ENCODE data around the gene ABCC11.

The ABCC11 gene

DNA sequence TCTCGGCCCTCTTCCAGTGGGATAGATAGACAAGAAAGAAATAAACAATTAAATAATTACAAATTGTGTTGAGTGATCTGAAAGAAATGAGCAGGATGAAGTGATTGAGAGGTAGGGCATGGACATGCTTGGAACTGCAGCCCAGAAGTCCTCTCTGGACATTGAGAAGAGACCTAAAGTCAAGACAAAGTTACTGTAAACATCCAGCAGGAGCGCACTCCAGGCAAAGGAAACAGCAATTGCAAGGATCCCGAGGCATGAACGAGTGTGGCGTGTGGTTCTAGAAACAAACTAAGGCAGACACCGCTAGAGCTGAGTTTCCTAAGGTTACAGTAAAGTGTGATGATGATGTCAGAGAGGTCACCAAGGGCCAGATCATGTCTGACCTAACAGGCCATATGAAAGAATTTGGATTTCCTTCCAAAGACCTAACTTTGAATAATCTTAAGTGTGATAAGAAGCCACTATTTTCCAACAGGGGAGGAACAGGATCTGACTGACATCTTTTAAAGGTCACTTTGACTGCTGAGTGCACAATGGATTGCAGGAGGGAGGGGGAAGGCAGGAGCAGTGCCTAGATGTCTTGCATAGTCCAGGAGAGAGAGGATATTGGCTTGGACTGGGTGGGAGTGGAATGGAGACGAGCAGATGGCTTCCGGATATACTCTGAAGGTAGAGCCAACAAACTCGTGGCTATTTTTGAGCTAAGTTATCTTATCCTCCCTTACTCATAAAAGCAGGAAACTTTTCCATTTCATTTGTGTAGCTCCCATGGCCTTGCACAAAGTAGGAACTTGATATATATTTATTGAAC, 110.6 kb downstream of the ABCC11 start:
- H3K4me1 ChIP-seq (ENCODE audit: control insufficient read depth, insufficient read depth, low read length), result peaks cover 4% of the 10 kb centered on the region
- no peak overlapping the region for H3K4me3 ChIP-seq (ENCODE audit: insufficient read depth, low read depth, low read length)
- H3K27me3 ChIP-seq (ENCODE audit: control insufficient read depth, insufficient read depth, low read length, poor library complexity, severe bottlenecking), result no peaks in the 10 kb centered on the region
- H3K36me3 ChIP-seq (ENCODE audit: control insufficient read depth, insufficient read depth, low read length), result no peaks in the 10 kb centered on the region
- no peaks in the 10 kb centered on the region for H3K9me3 ChIP-seq (ENCODE audit: control insufficient read depth, low read length)
- H3K27ac ChIP-seq (ENCODE audit: insufficient read depth, low read depth, low read length, poor library complexity, severe bottlenecking), result no peak overlapping the region
- 95% methylated on average over 9 of the region's 9 CpGs for WGBS, 2 experiments

DNA sequence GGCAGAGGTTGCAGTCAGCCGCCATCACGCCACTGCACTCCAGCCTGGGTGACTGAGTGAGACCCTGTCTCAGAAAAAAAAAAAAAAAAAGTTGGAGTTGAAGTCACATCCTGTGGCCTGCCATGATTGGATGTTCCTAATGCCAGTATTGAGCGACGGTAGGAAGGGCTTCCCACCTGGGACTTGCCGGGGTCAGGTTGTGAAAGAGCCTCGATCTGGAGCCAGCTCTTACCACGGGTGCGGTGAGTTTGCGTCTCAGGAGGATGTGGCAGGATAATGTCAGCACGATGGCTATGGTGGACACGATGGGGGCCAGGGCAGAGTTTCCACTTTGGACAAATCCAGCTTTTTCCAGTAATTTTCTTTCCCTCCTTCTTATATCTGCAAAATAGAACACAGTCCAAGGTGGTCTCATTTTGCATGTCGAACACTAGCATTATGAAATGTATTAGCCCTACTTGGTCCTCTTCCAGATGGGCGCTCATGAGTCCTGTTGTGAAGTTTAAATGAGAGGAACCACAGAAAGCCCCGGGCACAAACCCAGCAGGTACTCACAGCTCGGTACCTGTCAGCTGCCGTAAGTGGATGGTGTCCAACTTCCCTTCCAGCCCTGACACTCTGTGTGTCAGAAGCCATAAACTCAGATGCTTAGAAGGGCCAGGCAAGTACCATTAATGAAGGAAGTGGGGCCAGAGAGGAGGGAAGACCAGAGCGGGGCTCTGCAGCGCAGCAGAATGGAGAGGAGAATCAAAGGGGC, 113.7 kb downstream of the ABCC11 start:
- Histone ChIP-seq H3K4me3 (ENCODE audit: insufficient read depth, low read depth, low read length) (no peak overlapping the region), H3K36me3 (ENCODE audit: control insufficient read depth, insufficient read depth, low read length) (no peaks in the 10 kb centered on the region), H3K4me1 (ENCODE audit: control insufficient read depth, insufficient read depth, low read length) (peaks cover 4% of the 10 kb centered on the region), H3K27me3 (ENCODE audit: control insufficient read depth, insufficient read depth, low read length, poor library complexity, severe bottlenecking) (no peaks in the 10 kb centered on the region), H3K27ac (ENCODE audit: insufficient read depth, low read depth, low read length, poor library complexity, severe bottlenecking) (no peak overlapping the region), H3K9me3 (ENCODE audit: control insufficient read depth, low read length) (no peaks in the 10 kb centered on the region)
- WGBS, 2 experiments, result 96% methylated on average over 18 of the region's 18 CpGs

DNA sequence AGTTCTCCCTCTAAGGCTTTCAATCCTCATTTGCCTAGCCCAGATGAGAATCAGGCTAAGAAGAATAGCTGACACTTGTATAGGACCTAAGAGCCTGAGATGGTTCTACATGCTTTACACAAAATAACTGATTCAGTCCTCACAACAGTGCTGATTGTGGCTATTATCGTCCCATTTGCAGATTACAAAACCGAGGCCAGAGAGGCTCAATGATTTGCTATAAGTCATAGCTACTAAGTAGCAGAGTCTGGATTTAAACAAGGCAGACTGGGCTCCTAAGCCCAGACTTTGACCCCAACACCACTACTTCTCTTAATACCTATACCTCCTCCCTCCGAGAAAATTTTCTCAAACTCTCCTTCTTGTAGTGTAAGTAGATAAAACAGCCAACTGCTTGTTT, 114.6 kb downstream of the ABCC11 start:
- 92 to 93% methylated on average over 2 to 3 of the region's 3 CpGs for WGBS, 2 experiments
- H3K27ac ChIP-seq (ENCODE audit: insufficient read depth, low read depth, low read length, poor library complexity, severe bottlenecking), result no peak overlapping the region
- H3K36me3 ChIP-seq (ENCODE audit: control insufficient read depth, insufficient read depth, low read length), result no peaks in the 10 kb centered on the region
- no peaks in the 10 kb centered on the region for H3K4me1 ChIP-seq (ENCODE audit: control insufficient read depth, insufficient read depth, low read length)
- H3K4me3 ChIP-seq (ENCODE audit: insufficient read depth, low read depth, low read length), result no peak overlapping the region
- H3K9me3 ChIP-seq (ENCODE audit: control insufficient read depth, low read length), result no peaks in the 10 kb centered on the region
- H3K27me3 ChIP-seq (ENCODE audit: control insufficient read depth, insufficient read depth, low read length, poor library complexity, severe bottlenecking), result no peaks in the 10 kb centered on the region

DNA sequence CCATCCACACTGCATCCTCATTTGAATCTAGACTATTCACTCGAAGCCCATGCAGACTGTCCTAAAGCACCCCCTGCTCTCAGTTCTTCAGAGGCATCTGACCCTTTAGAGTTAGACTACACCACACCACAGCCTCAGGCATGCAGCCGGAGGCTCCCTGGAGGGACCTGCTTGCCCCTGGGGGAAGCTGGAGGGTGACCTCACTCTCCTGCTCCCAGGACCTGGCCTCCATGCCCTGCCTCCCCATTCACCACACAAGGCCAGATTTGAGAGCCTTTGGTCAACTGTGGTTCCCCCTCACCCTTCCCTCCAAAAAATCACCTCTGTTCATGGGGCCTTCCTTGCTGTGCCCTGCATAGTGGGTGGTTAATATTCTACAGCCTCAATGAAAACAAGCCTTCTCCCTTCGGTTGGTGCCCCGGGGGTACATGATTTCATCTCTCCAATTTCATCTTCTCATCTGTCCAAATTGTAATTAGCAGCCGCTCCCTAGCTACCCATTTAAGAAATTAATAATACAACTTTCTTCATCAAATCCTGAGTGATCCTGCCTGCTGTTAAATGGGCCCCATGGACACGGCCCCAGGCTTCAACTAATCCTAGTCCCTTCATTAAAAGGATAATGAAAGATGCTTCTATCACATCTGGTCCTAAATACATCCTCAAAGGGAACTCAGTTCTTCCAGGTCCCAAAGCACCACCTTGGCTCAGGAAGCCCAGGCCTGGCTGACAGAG, 116.0 kb downstream of the ABCC11 start:
- Histone ChIP-seq H3K9me3 (ENCODE audit: control insufficient read depth, low read length) (no peaks in the 10 kb centered on the region), H3K36me3 (ENCODE audit: control insufficient read depth, insufficient read depth, low read length) (no peaks in the 10 kb centered on the region), H3K4me1 (ENCODE audit: control insufficient read depth, insufficient read depth, low read length) (no peaks in the 10 kb centered on the region), H3K27me3 (ENCODE audit: control insufficient read depth, insufficient read depth, low read length, poor library complexity, severe bottlenecking) (no peaks in the 10 kb centered on the region), H3K4me3 (ENCODE audit: insufficient read depth, low read depth, low read length) (no peak overlapping the region), H3K27ac (ENCODE audit: insufficient read depth, low read depth, low read length, poor library complexity, severe bottlenecking) (no peak overlapping the region)
- 91 to 93% methylated on average over 6 of the region's 6 CpGs for WGBS, 2 experiments

DNA sequence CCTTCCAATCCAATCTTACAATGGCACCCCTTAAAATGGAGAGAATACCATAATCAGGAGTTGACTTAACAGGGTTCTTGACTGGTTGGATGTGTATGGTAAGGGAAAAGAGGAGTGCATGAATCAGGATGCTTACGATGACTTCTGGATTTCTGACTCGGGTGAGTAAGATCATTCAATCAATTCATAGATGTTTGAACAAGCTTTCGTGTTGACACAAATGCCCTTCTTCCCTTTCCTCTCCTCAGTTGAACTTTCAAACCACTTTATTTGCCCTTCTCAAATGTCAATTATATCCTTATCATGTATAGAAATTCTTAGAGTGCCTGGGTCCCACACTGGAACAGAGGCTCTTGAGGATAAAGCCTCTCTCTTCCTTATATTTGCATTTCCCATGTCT, 117.4 kb downstream of the ABCC11 start:
- no peaks in the 10 kb centered on the region for H3K4me1 ChIP-seq (ENCODE audit: control insufficient read depth, insufficient read depth, low read length)
- no peaks in the 10 kb centered on the region for H3K36me3 ChIP-seq (ENCODE audit: control insufficient read depth, insufficient read depth, low read length)
- H3K27me3 ChIP-seq (ENCODE audit: control insufficient read depth, insufficient read depth, low read length, poor library complexity, severe bottlenecking), result no peaks in the 10 kb centered on the region
- H3K27ac ChIP-seq (ENCODE audit: insufficient read depth, low read depth, low read length, poor library complexity, severe bottlenecking), result no peak overlapping the region
- 92 to 98% methylated on average over 3 of the region's 3 CpGs for WGBS, 2 experiments
- H3K4me3 ChIP-seq (ENCODE audit: insufficient read depth, low read depth, low read length), result no peak overlapping the region
- no peaks in the 10 kb centered on the region for H3K9me3 ChIP-seq (ENCODE audit: control insufficient read depth, low read length)

DNA sequence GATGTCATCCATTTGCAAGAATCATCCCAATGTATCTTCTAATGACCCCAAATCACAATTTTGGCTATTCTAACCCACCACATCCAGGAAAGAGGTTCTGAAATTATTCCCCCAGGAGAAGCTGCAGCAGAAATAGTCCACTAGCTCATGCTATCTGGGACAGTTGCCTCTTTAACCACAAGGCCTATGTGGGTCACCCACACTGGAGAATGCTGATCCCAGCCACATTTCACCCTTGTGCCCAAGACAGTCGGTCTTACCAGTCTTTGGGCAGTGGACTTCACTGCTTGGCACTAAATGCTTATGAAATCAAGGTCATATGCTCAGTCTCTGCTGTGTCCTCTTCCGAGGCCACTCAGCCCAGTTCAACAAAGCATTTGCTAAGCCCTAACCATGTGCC, 118.6 kb downstream of the ABCC11 start:
- no peaks in the 10 kb centered on the region for H3K4me1 ChIP-seq (ENCODE audit: control insufficient read depth, insufficient read depth, low read length)
- H3K27ac ChIP-seq (ENCODE audit: insufficient read depth, low read depth, low read length, poor library complexity, severe bottlenecking), result no peak overlapping the region
- WGBS, 2 experiments, result 94% methylated on average over 2 of the region's 2 CpGs
- H3K27me3 ChIP-seq (ENCODE audit: control insufficient read depth, insufficient read depth, low read length, poor library complexity, severe bottlenecking), result no peaks in the 10 kb centered on the region
- H3K36me3 ChIP-seq (ENCODE audit: control insufficient read depth, insufficient read depth, low read length), result no peaks in the 10 kb centered on the region
- H3K4me3 ChIP-seq (ENCODE audit: insufficient read depth, low read depth, low read length), result no peak overlapping the region
- H3K9me3 ChIP-seq (ENCODE audit: control insufficient read depth, low read length), result no peaks in the 10 kb centered on the region

DNA sequence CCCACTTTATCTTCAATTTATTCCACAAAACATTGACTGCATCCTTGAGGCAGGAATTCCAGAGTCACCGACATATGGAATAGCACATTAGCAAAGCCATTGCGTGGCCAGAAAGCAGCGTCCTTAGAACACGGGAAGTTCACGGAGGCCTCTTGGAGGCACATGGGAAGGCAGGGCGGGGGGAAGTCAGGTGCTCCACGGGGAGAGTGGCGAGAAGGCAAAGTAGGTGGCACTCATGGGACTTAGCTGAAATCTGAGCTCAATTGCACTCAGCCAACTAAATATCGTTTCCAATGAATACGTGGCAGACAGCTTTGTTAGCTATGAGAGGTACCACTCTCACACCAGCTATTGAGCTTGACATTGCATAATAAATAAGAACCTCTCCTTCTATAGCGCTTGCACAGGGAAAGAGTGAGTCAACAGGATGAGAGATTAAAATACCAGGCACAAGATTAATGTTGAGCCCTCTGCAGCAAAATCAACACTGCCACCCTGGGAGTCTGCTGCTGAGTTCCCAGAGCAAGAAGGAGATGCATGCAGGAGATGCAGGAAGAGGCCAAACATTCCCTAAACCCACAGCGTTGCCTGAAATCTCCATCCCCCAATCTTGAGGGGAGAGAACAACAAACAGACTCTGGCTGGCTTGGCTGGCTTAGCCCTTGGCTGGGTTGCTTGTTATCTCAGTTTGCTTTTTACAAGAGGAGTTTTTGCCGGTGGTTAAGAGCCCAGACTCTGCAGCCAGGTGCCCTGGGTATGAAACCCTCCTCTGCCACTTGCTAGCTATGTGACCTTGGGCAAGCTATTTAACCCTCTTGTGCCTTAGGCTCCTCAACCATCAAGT, 120.3 kb downstream of the ABCC11 start:
- WGBS, 2 experiments, result 89 to 90% methylated on average over 13 of the region's 13 CpGs
- Histone ChIP-seq H3K4me1 (ENCODE audit: control insufficient read depth, insufficient read depth, low read length) (no peaks in the 10 kb centered on the region), H3K27ac (ENCODE audit: insufficient read depth, low read depth, low read length, poor library complexity, severe bottlenecking) (no peak overlapping the region), H3K36me3 (ENCODE audit: control insufficient read depth, insufficient read depth, low read length) (no peaks in the 10 kb centered on the region), H3K4me3 (ENCODE audit: insufficient read depth, low read depth, low read length) (no peak overlapping the region), H3K27me3 (ENCODE audit: control insufficient read depth, insufficient read depth, low read length, poor library complexity, severe bottlenecking) (no peaks in the 10 kb centered on the region), H3K9me3 (ENCODE audit: control insufficient read depth, low read length) (no peaks in the 10 kb centered on the region)

DNA sequence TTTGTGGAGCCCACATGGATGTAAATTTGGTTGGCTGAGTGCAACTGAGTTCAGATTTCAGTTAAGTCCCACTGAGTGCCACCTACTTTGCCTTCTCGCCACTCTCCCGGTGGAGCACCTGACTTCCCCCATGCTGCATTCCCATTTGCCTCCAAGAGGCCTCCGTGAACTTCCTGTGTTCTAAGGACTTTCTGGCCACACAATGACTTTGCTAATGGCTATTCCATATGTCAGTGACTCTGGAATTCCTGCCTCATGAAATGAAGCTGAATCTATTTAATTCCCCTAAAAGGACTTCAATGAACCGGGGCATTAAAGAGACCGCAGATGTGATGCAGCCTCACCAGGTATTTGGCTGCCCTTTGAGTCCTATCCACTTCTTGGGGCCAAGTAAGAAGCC, 121.5 kb downstream of the ABCC11 start:
- Histone ChIP-seq H3K4me1 (ENCODE audit: control insufficient read depth, insufficient read depth, low read length) (no peaks in the 10 kb centered on the region), H3K36me3 (ENCODE audit: control insufficient read depth, insufficient read depth, low read length) (no peaks in the 10 kb centered on the region), H3K27ac (ENCODE audit: insufficient read depth, low read depth, low read length, poor library complexity, severe bottlenecking) (no peak overlapping the region), H3K27me3 (ENCODE audit: control insufficient read depth, insufficient read depth, low read length, poor library complexity, severe bottlenecking) (no peaks in the 10 kb centered on the region), H3K9me3 (ENCODE audit: control insufficient read depth, low read length) (no peaks in the 10 kb centered on the region), H3K4me3 (ENCODE audit: insufficient read depth, low read depth, low read length) (no peak overlapping the region)
- 91 to 93% methylated on average over 5 of the region's 5 CpGs for WGBS, 2 experiments

DNA sequence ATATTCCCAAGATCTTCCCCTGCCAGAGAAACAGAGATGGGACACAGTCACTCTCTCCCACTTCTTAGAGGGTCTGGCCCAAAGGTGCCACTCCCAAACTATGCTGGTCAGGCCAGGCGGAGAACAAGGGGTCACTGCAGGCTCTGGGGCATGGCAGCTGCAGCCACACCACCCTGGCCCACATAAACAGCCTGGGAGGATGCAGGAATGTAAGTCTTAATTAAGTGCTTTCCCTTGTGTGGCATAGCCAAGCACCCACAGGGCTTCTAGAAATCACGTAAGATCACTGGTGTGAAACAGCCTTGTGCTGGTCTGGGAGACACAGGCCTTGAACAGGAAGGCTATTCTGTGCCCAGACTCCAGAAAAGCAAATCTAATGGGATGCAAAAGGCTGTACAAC, 123.1 kb downstream of the ABCC11 start:
- H3K27ac ChIP-seq (ENCODE audit: insufficient read depth, low read depth, low read length, poor library complexity, severe bottlenecking), result no peak overlapping the region
- WGBS, 2 experiments, result 93 to 96% methylated on average over 2 of the region's 2 CpGs
- no peaks in the 10 kb centered on the region for H3K4me1 ChIP-seq (ENCODE audit: control insufficient read depth, insufficient read depth, low read length)
- no peaks in the 10 kb centered on the region for H3K36me3 ChIP-seq (ENCODE audit: control insufficient read depth, insufficient read depth, low read length)
- no peaks in the 10 kb centered on the region for H3K9me3 ChIP-seq (ENCODE audit: control insufficient read depth, low read length)
- H3K4me3 ChIP-seq (ENCODE audit: insufficient read depth, low read depth, low read length), result no peak overlapping the region
- no peaks in the 10 kb centered on the region for H3K27me3 ChIP-seq (ENCODE audit: control insufficient read depth, insufficient read depth, low read length, poor library complexity, severe bottlenecking)
